HepG2 (cell line): ENCODE measurements around the gene THRA. TPM values are rescaled to one million over a fixed set of nuclear protein-coding genes. Genes with fewer than 3 reads are reported as not detected.
A peak's percentile ranks its signal among the peaks of the same experiment; 100 is the strongest.

Experiments
- ATAC-seq: fragments of 200-7000 bp; cut with Tn5 transposase; 3 replicates; pipeline ENCODE4 v1.9.1; 2020; ENCODE audit warnings: mild to moderate bottlenecking, moderate library complexity
- BruUV-seq: library from RNA; stranded (reverse); fragments of 400-500 nt; replicated peaks from 2 replicates; lab custom pipeline; 2021; lab: Mats Ljungman, UMichigan
- CTCF ChIA-PET: fragments of 300-600 bp; formaldehyde crosslinking; extraction: SDS; loops from one replicate; lab custom pipeline; 2021; ENCODE audit warnings: low total read pairs, inconsistent platforms, low intra/inter-chr PET ratio; lab: Yijun Ruan, JAX
- POLR2A ChIA-PET: fragments of 350-600 bp; sonication (Branson Sonifier 250); formaldehyde crosslinking; loops from one replicate; lab custom pipeline; 2020; ENCODE audit warnings: antibody characterized with exemption, inconsistent platforms; lab: Yijun Ruan, JAX
- DNase-seq: peaks from one replicate; pipeline ENCODE4 v3.0.0-alpha.2; 2015; ENCODE audit warnings: low spot score
- FAIRE-seq: peaks from 3 replicates; lab custom pipeline; 2011; peaks lifted over from hg19 to GRCh38; lab: Jason Lieb, UNC
- H2AFZ ChIP-seq: one replicate; pipeline ENCODE4 v1.6.1; 2011; ENCODE audit warnings: low read length, inconsistent platforms
- H3K27ac ChIP-seq: fragments of 300-600 bp; 3 replicates; pipeline ENCODE4 v1.8.0; 2011; ENCODE audit warnings: mixed run types, mild to moderate bottlenecking, mixed read lengths, low read length, inconsistent platforms; ENCODE audit not compliant: insufficient read depth; ENCODE audit errors: extremely low read length
- H3K27me3 ChIP-seq, 2 experiments: fragments of 200-600 bp in 1 of 2; 2 replicates in 1 of 2; 3 replicates in 1 of 2; pipeline versions ENCODE4 v1.6.0 to v1.8.0; 2011; ENCODE audit warnings: low read length in 2 of 2, mild to moderate bottlenecking in 2 of 2, moderate library complexity in 2 of 2, inconsistent platforms in 1 of 2; ENCODE audit not compliant: insufficient read depth in 2 of 2, control insufficient read depth in 1 of 2
- H3K36me3 ChIP-seq, 2 experiments: fragments of 200-600 bp in 1 of 2; replicated peaks in 1 of 2; 2 replicates in 1 of 2; 3 replicates in 1 of 2; pipeline versions ENCODE4 v1.5.1 to v1.8.0; 2011; ENCODE audit warnings: low read length in 2 of 2, inconsistent platforms in 1 of 2; ENCODE audit not compliant: insufficient read depth in 2 of 2, control insufficient read depth in 1 of 2
- H3K4me1 ChIP-seq: 2 replicates; pipeline ENCODE4 v1.5.1; 2012; ENCODE audit warnings: low read length, inconsistent platforms; ENCODE audit not compliant: insufficient read depth
- H3K4me2 ChIP-seq: 2 replicates; pipeline ENCODE4 v1.6.0; 2011; ENCODE audit warnings: low read depth, low read length, inconsistent platforms
- H3K4me3 ChIP-seq, 3 experiments: fragments of 200-600 bp in 1 of 3; sonication (generic), shearing (Covaris generic) in 1 of 3; replicated peaks in 1 of 3; 2 replicates each; pipeline ENCODE4 v1.5.1; 2011 to 2016; ENCODE audit warnings: low read length in 3 of 3, inconsistent platforms in 2 of 3, low read depth in 2 of 3, mild to moderate bottlenecking in 2 of 3, control low read depth in 1 of 3, mixed read lengths in 1 of 3; ENCODE audit not compliant: insufficient read depth in 1 of 3
- H3K79me2 ChIP-seq: one replicate; pipeline ENCODE4 v1.6.1; 2011; ENCODE audit warnings: low read length, inconsistent platforms; ENCODE audit not compliant: insufficient read depth
- H3K9ac ChIP-seq: 2 replicates; pipeline ENCODE4 v1.6.0; 2011; ENCODE audit warnings: mild to moderate bottlenecking, low read depth, low read length, inconsistent platforms; ENCODE audit not compliant: insufficient read depth
- H3K9me3 ChIP-seq: 2 replicates; pipeline ENCODE4 v1.5.1; 2012; ENCODE audit warnings: mild to moderate bottlenecking, low read length
- H4K20me1 ChIP-seq: 2 replicates; pipeline ENCODE4 v1.6.0; 2011; ENCODE audit warnings: inconsistent platforms, mild to moderate bottlenecking, low read length, moderate library complexity; ENCODE audit not compliant: insufficient read depth
- EEA1 ChIP-seq: sonication (generic); formaldehyde crosslinking; IDR thresholded peaks from 2 replicates; pipeline ENCODE4 v1.5.1; 2020; ENCODE audit warnings: mild to moderate bottlenecking, missing genetic modification reagents, borderline replicate concordance
- ELF1 ChIP-seq: sonication (generic); formaldehyde crosslinking; IDR thresholded peaks from 2 replicates; pipeline ENCODE4 v1.4.0; 2020; ENCODE audit warnings: missing genetic modification reagents
- GPN1 ChIP-seq: sonication (generic); formaldehyde crosslinking; IDR thresholded peaks from 2 replicates; pipeline ENCODE4 v1.5.1; 2020; ENCODE audit warnings: missing genetic modification reagents, borderline replicate concordance
- HOXA5 ChIP-seq: sonication (generic); formaldehyde crosslinking; IDR thresholded peaks from 2 replicates; pipeline ENCODE4 v1.4.0; 2020; ENCODE audit warnings: missing genetic modification reagents
- MXD4 ChIP-seq: IDR thresholded peaks from 2 replicates; pipeline ENCODE4 v1.6.1; 2016; ENCODE audit warnings: mild to moderate bottlenecking, missing biosample characterization, missing genetic modification reagents
- POLR2AphosphoS5 ChIP-seq: IDR thresholded peaks from 2 replicates; pipeline ENCODE4 v1.6.1; 2012; ENCODE audit warnings: low read depth, low read length
- SAP130 ChIP-seq: IDR thresholded peaks from 2 replicates; pipeline ENCODE4 v1.6.1; 2016; ENCODE audit warnings: low read depth
- SNAPC2 ChIP-seq: sonication (generic); formaldehyde crosslinking; IDR thresholded peaks from 2 replicates; pipeline ENCODE4 v1.8.1; 2022; ENCODE audit warnings: mild to moderate bottlenecking, missing genetic modification reagents
- TBP ChIP-seq: sonication (generic); formaldehyde crosslinking; IDR thresholded peaks from 2 replicates; pipeline ENCODE4 v1.5.0; 2020; ENCODE audit warnings: missing genetic modification reagents
- THYN1 ChIP-seq: sonication (generic); formaldehyde crosslinking; IDR thresholded peaks from 2 replicates; pipeline ENCODE4 v1.8.1; 2023; ENCODE audit warnings: low read depth, mild to moderate bottlenecking, moderate library complexity, missing genetic modification reagents, borderline replicate concordance
- ZNF121 ChIP-seq: sonication (generic); formaldehyde crosslinking; IDR thresholded peaks from 2 replicates; pipeline ENCODE4 v1.5.0; 2020; ENCODE audit warnings: mild to moderate bottlenecking, missing genetic modification reagents
- ZNF772 ChIP-seq: sonication (generic); formaldehyde crosslinking; IDR thresholded peaks from 2 replicates; pipeline ENCODE4 v1.5.0; 2020; ENCODE audit warnings: mild to moderate bottlenecking, missing genetic modification reagents
- WGBS: methylation state at CpG from one replicate; pipeline ENCODE4 v1.1.6; 2017; ENCODE audit warnings: low lambda C conversion rate; 5-methylcytosine and 5-hydroxymethylcytosine counted together
- in situ Hi-C: cut with HindIII; loops from 2 replicates; pipeline ENCODE4 v1.10.0; 2017; ENCODE audit warnings: low pct_unique_long_range_greater_than_20kb; ENCODE audit not compliant: extremely low pct_ligation_motif_present
- intact Hi-C: fragments of 100-400 bp; cut with micrococcal nuclease; formaldehyde crosslinking; loops from one replicate; pipeline ENCODE4 v1.10.0; 2022; ENCODE audit not compliant: unreplicated experiment
- polyA plus RNA-seq, 8 experiments: library from polyadenylated mRNA; depleted of rRNA in 3 of 8; stranded (reverse) in 7 of 8; unstranded in 1 of 8; fragments of >200 nt; fragmentation: Illumina TruSeq in 4 of 8; extraction: Trizol in 4 of 8; gene quantifications; 2 replicates each; pipeline versions ENCODE4 v1.2.1 to v1.2.3, GENCODE V29; 2011 to 2016; ENCODE audit warnings: low read depth in 4 of 8, missing spikeins in 1 of 8, mixed read lengths in 1 of 8; ENCODE audit not compliant: insufficient read depth in 1 of 8
- total RNA-seq, 5 experiments: library from RNA; depleted of rRNA; stranded (reverse); fragments of >200 nt; fragmentation: Illumina TruSeq; extraction: Trizol; gene quantifications; 2 replicates each; pipeline ENCODE4 v1.2.3, GENCODE V29; 2016; ENCODE audit warnings: low read depth in 1 of 5
- TF ChIP-seq, protein P1 (sequence below): sonication (generic); formaldehyde crosslinking; conservative IDR thresholded peaks from 2 replicates; pipeline ENCODE4 v1.8.0; 2022; ENCODE audit warnings: missing genetic modification reagents
- TF ChIP-seq, protein P2 (sequence below): sonication (generic); formaldehyde crosslinking; IDR thresholded peaks from 2 replicates; pipeline ENCODE4 v1.5.0; 2020; ENCODE audit warnings: missing genetic modification reagents
- TF ChIP-seq, protein P3 (sequence below): sonication (generic); formaldehyde crosslinking; IDR thresholded peaks from 2 replicates; pipeline ENCODE4 v1.4.0; 2020; ENCODE audit warnings: missing genetic modification reagents, mild to moderate bottlenecking, borderline replicate concordance

THRA gene
- total and polyA plus RNA-seq, 2 of the 13 experiments (the other 11 are each of a cell fraction or from before 2014, with no cell fraction given), result 8.0 to 9.9 TPM

DNA sequence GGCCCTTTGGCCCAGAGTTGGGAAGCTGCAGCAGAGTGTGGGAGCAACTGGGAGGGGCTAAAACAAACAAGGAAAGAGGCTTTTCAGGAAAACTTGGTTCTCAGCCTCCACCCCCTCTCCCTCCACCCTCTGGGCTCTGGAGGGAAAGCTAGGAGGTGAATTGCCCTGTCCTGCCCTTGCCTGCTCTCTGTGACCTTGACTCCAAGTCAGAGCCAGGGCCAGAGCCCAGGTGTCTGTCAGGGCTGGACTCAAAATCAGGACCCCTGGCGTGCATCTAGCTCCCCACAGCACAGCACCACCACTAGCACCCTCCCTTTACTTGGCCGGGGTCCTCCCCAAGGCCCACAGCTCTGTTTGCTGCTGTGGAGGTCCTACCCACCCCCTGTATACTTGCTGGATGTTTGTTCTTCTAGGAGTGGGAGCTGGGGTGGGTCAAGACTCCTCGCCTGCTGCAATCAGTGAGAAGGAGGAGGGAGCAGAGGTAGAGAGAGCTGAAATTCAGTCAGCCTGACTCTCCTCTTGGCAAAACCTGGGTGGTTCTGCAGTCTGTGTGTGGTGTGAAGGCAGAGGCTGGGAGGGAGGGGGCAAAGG is 40.4 kb downstream of the THRA start (continued):
- TF ChIP-seq, protein P1, sequence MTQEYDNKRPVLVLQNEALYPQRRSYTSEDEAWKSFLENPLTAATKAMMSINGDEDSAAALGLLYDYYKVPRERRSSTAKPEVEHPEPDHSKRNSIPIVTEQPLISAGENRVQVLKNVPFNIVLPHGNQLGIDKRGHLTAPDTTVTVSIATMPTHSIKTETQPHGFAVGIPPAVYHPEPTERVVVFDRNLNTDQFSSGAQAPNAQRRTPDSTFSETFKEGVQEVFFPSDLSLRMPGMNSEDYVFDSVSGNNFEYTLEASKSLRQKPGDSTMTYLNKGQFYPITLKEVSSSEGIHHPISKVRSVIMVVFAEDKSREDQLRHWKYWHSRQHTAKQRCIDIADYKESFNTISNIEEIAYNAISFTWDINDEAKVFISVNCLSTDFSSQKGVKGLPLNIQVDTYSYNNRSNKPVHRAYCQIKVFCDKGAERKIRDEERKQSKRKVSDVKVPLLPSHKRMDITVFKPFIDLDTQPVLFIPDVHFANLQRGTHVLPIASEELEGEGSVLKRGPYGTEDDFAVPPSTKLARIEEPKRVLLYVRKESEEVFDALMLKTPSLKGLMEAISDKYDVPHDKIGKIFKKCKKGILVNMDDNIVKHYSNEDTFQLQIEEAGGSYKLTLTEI (CRISPR knock-in tag), result no peak
- TF ChIP-seq, protein P2, sequence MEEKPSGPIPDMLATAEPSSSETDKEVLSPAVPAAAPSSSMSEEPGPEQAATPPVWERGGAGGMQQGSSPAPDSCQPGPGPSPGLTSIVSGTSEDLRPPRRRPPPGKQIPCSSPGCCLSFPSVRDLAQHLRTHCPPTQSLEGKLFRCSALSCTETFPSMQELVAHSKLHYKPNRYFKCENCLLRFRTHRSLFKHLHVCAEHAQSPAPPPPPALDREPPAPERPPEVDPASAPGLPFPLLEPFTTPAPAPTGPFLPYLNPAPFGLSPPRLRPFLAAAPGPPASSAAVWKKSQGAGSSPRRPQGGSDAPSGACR (CRISPR knock-in tag), result no peak
- TF ChIP-seq POLR2AphosphoS5, result no peak
- TF ChIP-seq, all 625 proteins: peak for 73

DNA sequence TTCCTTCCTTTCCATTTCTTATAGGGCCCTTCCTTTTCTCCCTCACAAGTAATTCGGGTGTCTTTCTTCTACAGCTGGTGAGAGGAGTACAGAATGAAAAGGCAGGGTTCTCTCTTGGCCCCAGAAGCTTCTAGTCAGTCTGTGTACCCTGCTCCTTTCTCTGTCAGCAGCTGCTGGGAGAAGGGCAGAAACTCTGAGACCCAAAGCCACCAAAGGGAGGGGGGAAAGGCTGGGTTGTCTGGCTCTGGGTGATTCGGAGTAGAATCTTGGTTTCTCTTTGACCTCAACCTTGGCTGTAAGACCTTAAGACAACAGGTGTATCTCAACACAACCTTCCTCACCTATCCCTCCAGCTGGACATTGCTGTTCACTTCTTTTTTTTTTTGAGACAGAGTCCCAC is 40.9 kb downstream of the THRA start:
- no peaks in the 10 kb centered on the region for H4K20me1 ChIP-seq
- H3K4me1 ChIP-seq, result peaks cover 96% of the 10 kb centered on the region
- H3K27ac ChIP-seq, result peak overlapping the region; percentile 16
- ATAC-seq, result no peak
- peaks cover 0 to 9% of the 10 kb centered on the region in 2 experiments; a peak in 1 of 5 replicates for H3K27me3 ChIP-seq
- H3K9ac ChIP-seq, result peak overlapping the region; percentile 42; the same call in 1 of the 2 replicates
- TF ChIP-seq EEA1, result no peak
- 0 out of 2 replicates have a peak, but pooled peaks have one; percentile 8 for TF ChIP-seq ELF1 (CRISPR knock-in tag)
- TF ChIP-seq MXD4, result no peak
- TF ChIP-seq ZNF772 (CRISPR knock-in tag), result no peak
- no peak; the same call in 1 of the 2 replicates for TF ChIP-seq SAP130 (CRISPR knock-in tag)
- no peak for TF ChIP-seq SNAPC2 (CRISPR knock-in tag)
- TF ChIP-seq HOXA5, result no peak
- no peak for TF ChIP-seq GPN1 (CRISPR knock-in tag)
- TF ChIP-seq, protein P3, sequence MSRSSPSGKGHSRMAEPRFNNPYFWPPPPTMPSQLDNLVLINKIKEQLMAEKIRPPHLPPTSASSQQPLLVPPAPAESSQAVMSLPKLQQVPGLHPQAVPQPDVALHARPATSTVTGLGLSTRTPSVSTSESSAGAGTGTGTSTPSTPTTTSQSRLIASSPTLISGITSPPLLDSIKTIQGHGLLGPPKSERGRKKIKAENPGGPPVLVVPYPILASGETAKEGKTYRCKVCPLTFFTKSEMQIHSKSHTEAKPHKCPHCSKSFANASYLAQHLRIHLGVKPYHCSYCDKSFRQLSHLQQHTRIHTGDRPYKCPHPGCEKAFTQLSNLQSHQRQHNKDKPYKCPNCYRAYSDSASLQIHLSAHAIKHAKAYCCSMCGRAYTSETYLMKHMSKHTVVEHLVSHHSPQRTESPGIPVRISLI, result 0 out of 2 replicates have a peak, but pooled peaks have one; percentile 33
- TF ChIP-seq TBP (CRISPR knock-in tag), result no peak
- no peak for TF ChIP-seq ZNF121
- no peak for TF ChIP-seq THYN1 (CRISPR knock-in tag)
- TF ChIP-seq, all 625 proteins: peak for 2
- no TSS peak for BruUV-seq
- FAIRE-seq, result no peak
- WGBS, result 0% methylated on average over 2 of the region's 2 CpGs
- Histone ChIP-seq H3K79me2 (peaks cover 9% of the 10 kb centered on the region), H3K36me3 (no peaks in the 10 kb centered on the region), H2AFZ (no peak overlapping the region), H3K4me3 (0 out of 6 replicates have a peak overlapping the region, but pooled peaks of 1 of the 3 experiments have one; percentile 47), H3K9me3 (no peaks in the 10 kb centered on the region), H3K4me2 (peak overlapping the region; percentile 66)
- in situ Hi-C loops, result no loop called here
- CTCF ChIA-PET, result no interaction called here
- POLR2A ChIA-PET, result interaction anchor here (1.3 to 8.1 kb wide), 7 partner anchors 8 to 49 kb away, joined by 3 to 568 read pairs (median 8); partner anchors contain the start of genes CASC3, MED24 and MSL1
- intact Hi-C loops, result loop anchor here (10.0 kb wide), 1 partner anchor 179 kb away; the partner anchor contains the start of genes LRRC3C and ORMDL3
- DNase-seq, result no peak
